ENCODE results near the gene APBB2.

Gene APBB2

DNA sequence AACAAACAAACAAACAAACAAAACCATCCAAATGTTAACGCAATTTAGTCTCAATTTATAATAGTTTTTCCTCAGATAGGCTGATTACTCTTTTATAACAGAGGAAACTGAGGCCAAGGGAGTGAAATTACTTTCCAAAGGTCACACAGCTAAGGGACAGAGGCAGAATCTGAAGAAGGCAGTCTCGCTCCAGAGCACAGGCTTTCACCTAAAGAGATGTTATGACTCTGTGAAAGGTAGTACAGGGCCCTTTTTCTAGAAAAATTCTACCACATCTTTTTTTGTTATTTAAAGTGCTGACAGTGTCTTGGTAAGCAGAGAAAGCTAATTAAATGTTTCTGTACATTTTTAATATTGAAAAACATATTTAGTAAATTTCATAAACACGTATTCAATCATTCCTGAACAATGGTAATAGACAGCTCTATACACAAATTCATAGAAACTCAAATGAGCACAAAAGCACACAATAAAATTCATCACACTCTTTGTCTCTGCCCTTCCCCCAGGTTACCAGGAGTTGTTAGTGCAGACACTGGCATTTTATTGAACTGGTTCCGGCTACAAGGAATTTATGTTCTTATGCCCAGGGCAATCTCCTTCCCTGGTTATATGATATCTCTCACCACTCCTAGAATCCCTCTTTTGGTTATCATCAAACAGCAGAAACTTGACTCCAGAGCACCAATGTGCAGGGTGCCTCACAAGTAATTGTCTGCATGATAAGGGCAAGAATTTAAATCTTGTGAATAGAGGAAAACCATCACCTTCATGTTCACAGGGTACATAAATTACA is 7.7 kb upstream of the APBB2 start:
- no peaks in the 10 kb centered on the region for H3K9me3 ChIP-seq (ENCODE audit: severe bottlenecking)

DNA sequence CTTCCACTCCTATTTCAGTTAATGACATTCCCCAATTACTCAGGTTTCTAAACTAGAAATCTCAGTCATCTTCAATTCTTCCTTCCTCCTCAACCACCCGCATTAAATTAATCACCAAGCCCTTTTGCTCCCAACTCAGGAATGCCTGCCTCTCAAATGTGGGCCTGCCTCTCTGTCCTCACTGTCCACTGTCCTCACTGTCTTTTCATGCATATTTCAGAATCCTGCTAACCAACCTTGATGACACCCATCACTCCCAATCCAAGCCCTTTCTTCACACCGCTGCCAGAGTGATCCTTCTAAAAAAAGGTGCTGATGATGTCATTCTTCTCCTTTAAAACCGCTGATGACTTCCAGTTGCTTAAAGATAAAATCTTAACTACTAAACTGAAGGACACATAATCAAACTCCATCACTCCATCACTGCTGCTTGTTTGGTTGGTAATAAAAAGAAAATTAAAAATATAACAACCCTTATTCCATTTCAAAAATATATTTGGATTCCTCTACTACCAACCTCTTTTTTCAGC is 5.1 kb upstream of the APBB2 start:
- TF ChIP-seq CTCF (IDR thresholded peaks at IDR 0.05; ENCODE audit: low read depth, low read length): no peak
- Histone ChIP-seq H3K36me3 (no peaks in the 10 kb centered on the region), H3K27me3 (ENCODE audit: insufficient read depth, low read depth, severe bottlenecking) (no peaks in the 10 kb centered on the region), H3K27ac (no peak overlapping the region), H3K4me3 (ENCODE audit: low read depth, low read length) (no peak overlapping the region), H3K9me3 (ENCODE audit: severe bottlenecking) (no peaks in the 10 kb centered on the region)
- no peak for DNase-seq

More for the DNA sequence above, 7.7 kb upstream of the APBB2 start:
- no peak for TF ChIP-seq CTCF (IDR thresholded peaks at IDR 0.05; ENCODE audit: low read depth, low read length)
- H3K36me3 ChIP-seq: no peaks in the 10 kb centered on the region
- DNase-seq: no peak
- no peaks in the 10 kb centered on the region for H3K27me3 ChIP-seq (ENCODE audit: insufficient read depth, low read depth, severe bottlenecking)
- H3K27ac ChIP-seq: no peak overlapping the region
- H3K4me3 ChIP-seq (ENCODE audit: low read depth, low read length): no peak overlapping the region

DNA sequence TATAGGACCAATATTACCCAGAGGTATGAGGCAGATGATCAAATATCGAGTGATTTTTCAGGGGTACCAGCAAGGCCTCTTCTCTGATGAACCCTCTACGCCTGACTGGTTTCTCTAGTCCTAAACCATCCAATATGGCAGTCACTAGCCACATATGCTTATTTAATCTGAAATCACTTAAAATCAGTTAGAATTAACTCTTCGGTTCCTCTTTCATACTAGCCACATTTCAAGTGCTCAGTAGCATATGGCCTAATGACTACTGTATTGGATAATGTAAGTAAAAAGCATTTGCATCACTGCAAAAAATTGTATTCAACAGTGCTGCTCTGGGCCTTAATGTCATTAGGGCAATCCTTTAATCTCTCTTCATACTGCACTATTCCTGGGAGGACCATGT is 4.4 kb upstream of the APBB2 start:
- DNase-seq: no peak
- TF ChIP-seq CTCF (IDR thresholded peaks at IDR 0.05; ENCODE audit: low read depth, low read length): no peak
- H3K36me3 ChIP-seq: no peaks in the 10 kb centered on the region
- no peaks in the 10 kb centered on the region for H3K27me3 ChIP-seq (ENCODE audit: insufficient read depth, low read depth, severe bottlenecking)
- H3K4me3 ChIP-seq (ENCODE audit: low read depth, low read length): no peak overlapping the region
- no peak overlapping the region for H3K27ac ChIP-seq
- no peaks in the 10 kb centered on the region for H3K9me3 ChIP-seq (ENCODE audit: severe bottlenecking)

DNA sequence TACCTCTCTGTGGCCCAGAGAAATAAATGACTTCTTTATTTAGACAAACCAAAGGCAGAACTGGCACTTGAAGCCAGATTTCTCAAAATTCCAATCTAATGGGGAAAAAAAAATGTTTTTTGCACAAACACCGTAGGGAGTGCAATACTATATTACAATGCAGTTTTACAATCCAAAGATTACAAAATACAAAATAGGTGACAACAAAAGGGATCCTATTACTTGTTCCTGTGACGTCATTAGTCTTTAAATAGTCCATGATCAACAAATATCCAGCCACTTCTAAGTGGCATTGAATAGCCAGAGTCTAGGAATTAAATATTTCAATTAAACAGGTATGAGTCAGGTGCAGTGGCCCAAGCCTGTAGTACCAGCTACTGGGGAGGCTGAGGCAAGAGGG is 3.0 kb upstream of the APBB2 start:
- no peaks in the 10 kb centered on the region for H3K27me3 ChIP-seq (ENCODE audit: insufficient read depth, low read depth, severe bottlenecking)
- no peak overlapping the region for H3K27ac ChIP-seq
- no peak overlapping the region for H3K4me3 ChIP-seq (ENCODE audit: low read depth, low read length)
- no peak for DNase-seq
- no peaks in the 10 kb centered on the region for H3K9me3 ChIP-seq (ENCODE audit: severe bottlenecking)
- no peaks in the 10 kb centered on the region for H3K36me3 ChIP-seq
- TF ChIP-seq CTCF (IDR thresholded peaks at IDR 0.05; ENCODE audit: low read depth, low read length): no peak

- Histone ChIP-seq H3K36me3 (no peaks in the 10 kb centered on the region), H3K9me3 (ENCODE audit: severe bottlenecking) (no peaks in the 10 kb centered on the region), H3K4me3 (ENCODE audit: low read depth, low read length) (peak overlapping the region; percentile 77), H3K27me3 (ENCODE audit: insufficient read depth, low read depth, severe bottlenecking) (no peaks in the 10 kb centered on the region), H3K27ac (peak overlapping the region; percentile 88)
- TF ChIP-seq CTCF (IDR thresholded peaks at IDR 0.05; ENCODE audit: low read depth, low read length): no peak
- DNase-seq: no peak
Measured at GRCh38 chr4:41217020-41217333, 2.6 kb upstream of the APBB2 start.

Measured in WERI-Rb-1 (cell line).